Gastroesophageal sphincter (tissue), 3 donors: Measurements from ENCODE around the gene ARHGAP19.

Experiments used
- CTCF ChIP-seq, 4 experiments: fragments of 200-600 bp in 2 of 4; fragments of 450-650 bp in 2 of 4; sonication (generic) in 1 of 4; IDR thresholded peaks; one replicate each; pipeline ENCODE4 v1.5.1; 2017 to 2019; ENCODE audit warnings: antibody characterized with exemption in 4 of 4, mild to moderate bottlenecking in 2 of 4, moderate library complexity in 2 of 4
- POLR2A ChIP-seq, 2 donors: fragments of 450-650 bp; IDR thresholded peaks; one replicate each; pipeline ENCODE4 v1.6.1; 2017; ENCODE audit warnings: antibody characterized with exemption in 2 of 2, mild to moderate bottlenecking in 2 of 2, moderate library complexity in 1 of 2

DNA sequence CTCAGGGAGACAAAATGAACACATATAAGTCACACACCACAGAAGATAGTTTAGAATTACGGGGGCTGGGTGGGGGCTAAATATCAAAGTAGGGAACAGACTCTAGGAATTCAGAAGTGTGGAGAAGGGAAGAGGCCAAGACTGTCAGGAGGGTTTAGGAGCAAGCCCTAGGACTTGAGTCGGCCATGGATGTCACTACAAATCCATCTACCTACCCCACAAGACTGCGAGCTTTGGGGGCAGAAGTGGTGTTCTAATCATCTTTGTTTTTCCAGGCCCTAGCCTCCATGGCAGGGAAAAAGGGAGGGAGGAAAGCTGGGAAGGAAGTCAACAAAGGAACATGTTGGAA is 5.8 kb upstream of the ARHGAP19 start:
- no peak for TF ChIP-seq CTCF (IDR thresholded peaks at IDR 0.05)
- no peak for TF ChIP-seq POLR2A (IDR thresholded peaks at IDR 0.05)
